Liver (tissue), 3 donors: ENCODE results near the gene PASK.

ENCODE experiments used
- ATF3 ChIP-seq: IDR thresholded peaks from 2 replicates; pipeline ENCODE4 v1.6.1; 2016; ENCODE audit warnings: antibody characterized with exemption
- CTCF ChIP-seq: fragments of 150-350 bp; IDR thresholded peaks from 2 replicates; pipeline ENCODE4 v1.5.1; 2017; ENCODE audit warnings: improper control_type of control experiment, low read depth, low read length; ENCODE audit not compliant: missing input control
- EGR1 ChIP-seq, 2 donors: IDR thresholded peaks; 2 replicates each; pipeline ENCODE4 v1.6.1; 2016 to 2018; ENCODE audit warnings: antibody characterized with exemption in 2 of 2, low read depth in 2 of 2
- HNF4A ChIP-seq, 2 donors: conservative IDR thresholded peaks; 2 replicates each; pipeline ENCODE4 v1.6.1; 2016; ENCODE audit warnings: antibody characterized with exemption in 2 of 2, mild to moderate bottlenecking in 2 of 2
- JUND ChIP-seq, 2 donors: IDR thresholded peaks; 2 replicates each; pipeline ENCODE4 v1.6.1; 2016; ENCODE audit warnings: antibody characterized with exemption in 2 of 2
- NR2F2 ChIP-seq: IDR thresholded peaks from 2 replicates; pipeline ENCODE4 v1.6.1; 2016; ENCODE audit warnings: antibody characterized with exemption
- RAD21 ChIP-seq, 2 donors: IDR thresholded peaks; 2 replicates each; pipeline ENCODE4 v1.6.1; 2016; ENCODE audit warnings: antibody characterized with exemption in 2 of 2, mild to moderate bottlenecking in 2 of 2
- REST ChIP-seq: IDR thresholded peaks from 2 replicates; pipeline ENCODE4 v1.6.1; 2016; ENCODE audit warnings: antibody characterized with exemption, mild to moderate bottlenecking
- RXRA ChIP-seq, 2 donors: IDR thresholded peaks; 2 replicates each; pipeline ENCODE4 v1.6.1; 2017 to 2018; ENCODE audit warnings: antibody characterized with exemption in 2 of 2, mild to moderate bottlenecking in 1 of 2
- SP1 ChIP-seq: IDR thresholded peaks from 2 replicates; pipeline ENCODE4 v1.6.1; 2018; ENCODE audit warnings: antibody characterized with exemption, mild to moderate bottlenecking
- TAF1 ChIP-seq: conservative IDR thresholded peaks from 2 replicates; pipeline ENCODE4 v1.6.1; 2016; ENCODE audit warnings: antibody characterized with exemption, mild to moderate bottlenecking
- YY1 ChIP-seq: IDR thresholded peaks from 2 replicates; pipeline ENCODE4 v1.6.1; 2016; ENCODE audit warnings: antibody characterized with exemption, mild to moderate bottlenecking
- ZBTB33 ChIP-seq: IDR thresholded peaks from 2 replicates; pipeline ENCODE4 v1.6.1; 2016; ENCODE audit warnings: antibody characterized with exemption
- donor health status: healthy.
- donor health status: healthy.

DNA sequence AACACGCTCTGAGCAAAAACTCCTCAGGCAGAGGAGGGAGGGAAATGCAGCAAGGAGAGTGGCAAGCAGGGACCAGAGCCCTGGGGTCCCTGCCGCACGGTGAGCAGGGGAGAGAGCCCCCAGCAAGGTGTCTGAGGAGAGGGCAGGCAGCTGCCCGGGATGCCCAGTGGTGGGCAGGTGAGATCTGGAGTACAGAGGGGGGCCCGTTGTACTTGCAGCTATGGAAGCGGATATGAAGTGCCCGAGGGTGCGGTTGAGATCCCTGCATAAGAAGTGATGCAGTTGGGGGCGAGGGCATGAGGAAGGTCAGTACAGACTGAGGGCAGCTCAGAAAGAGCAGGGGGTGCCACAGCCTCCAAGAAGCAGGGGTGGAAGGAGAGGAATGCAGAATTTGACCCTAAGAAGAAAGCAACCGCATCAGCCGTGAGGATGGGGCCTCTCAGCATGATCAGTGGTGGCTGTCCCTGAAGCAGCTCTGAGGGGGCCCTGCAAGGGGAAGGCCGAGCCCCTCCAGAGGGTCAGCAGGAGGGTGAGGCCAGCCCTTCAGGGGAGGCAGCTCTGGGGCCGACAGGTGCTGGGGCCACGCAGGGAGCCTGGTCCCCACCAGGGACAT, 76.6 kb downstream of the PASK start:
- TF ChIP-seq CTCF = no peak
- no peak for TF ChIP-seq TAF1
- no peak for TF ChIP-seq HNF4A (conservative IDR thresholded peaks at IDR 0.05)
- TF ChIP-seq RAD21 (IDR thresholded peaks at IDR 0.05) = no peak
- TF ChIP-seq YY1 = no peak
- no peak for TF ChIP-seq ATF3
- no peak for TF ChIP-seq REST
- no peak for TF ChIP-seq JUND (IDR thresholded peaks at IDR 0.05)
- no peak for TF ChIP-seq NR2F2
- TF ChIP-seq SP1 = no peak
- no peak for TF ChIP-seq ZBTB33
- no peak for TF ChIP-seq EGR1 (IDR thresholded peaks at IDR 0.05; ENCODE audit: low read depth in 2 of 2)
- no peak for TF ChIP-seq RXRA (IDR thresholded peaks at IDR 0.05)
